IMR-90 (cell line): Measurements from ENCODE around the gene GAS6. TPM values are rescaled to one million over a fixed set of nuclear protein-coding genes. Genes with fewer than 3 reads are reported as not detected.

ENCODE experiments used
- ATAC-seq: fragments of 200-7000 bp; cut with Tn5 transposase; 2 replicates; pipeline ENCODE4 v1.9.1; 2020; ENCODE audit warnings: low read depth, mild to moderate bottlenecking, moderate library complexity
- BruUV-seq: library from RNA; stranded (reverse); fragments of 400-500 nt; replicated peaks from 2 replicates; lab custom pipeline; 2021; lab: Mats Ljungman, UMichigan
- CTCF ChIA-PET: fragments of 300-600 bp; formaldehyde crosslinking; extraction: SDS; loops from one replicate; lab custom pipeline; 2021; ENCODE audit warnings: antibody characterized with exemption; lab: Yijun Ruan, JAX
- POLR2A ChIA-PET: fragments of 300-600 bp; sonication (Branson Sonifier 250); formaldehyde crosslinking; loops from one replicate; lab custom pipeline; 2022; ENCODE audit warnings: antibody characterized with exemption; ENCODE audit not compliant: unreplicated experiment; lab: Charles Lee
- DNase-seq: peaks from one replicate; pipeline ENCODE4 v3.0.0; 2013
- H2AFZ ChIP-seq: replicated peaks from 2 replicates; pipeline ENCODE3; 2013; ENCODE audit warnings: low read length, mild to moderate bottlenecking; ENCODE audit not compliant: poor library complexity
- H2AK5ac ChIP-seq: 2 replicates; pipeline ENCODE4 v1.6.1; 2013; ENCODE audit warnings: low read depth, low read length, inconsistent platforms
- H2AK9ac ChIP-seq: replicated peaks from 2 replicates; pipeline ENCODE3; 2013; ENCODE audit warnings: mild to moderate bottlenecking, low read depth, low read length, moderate library complexity; ENCODE audit not compliant: poor library complexity
- H2BK120ac ChIP-seq: 2 replicates; pipeline ENCODE4 v1.6.1; 2013; ENCODE audit warnings: low read depth, low read length, inconsistent platforms
- H2BK15ac ChIP-seq: 3 replicates; pipeline ENCODE4 v1.6.1; 2013; ENCODE audit warnings: low read depth, low read length, inconsistent platforms
- H2BK20ac ChIP-seq: 2 replicates; pipeline ENCODE4 v1.6.1; 2013; ENCODE audit warnings: low read depth, mild to moderate bottlenecking, inconsistent platforms, low read length, moderate library complexity
- H2BK5ac ChIP-seq: 2 replicates; pipeline ENCODE4 v1.6.1; 2013; ENCODE audit warnings: mild to moderate bottlenecking, low read depth, low read length, inconsistent platforms; ENCODE audit not compliant: poor library complexity, severe bottlenecking
- H3K14ac ChIP-seq: replicated peaks from 2 replicates; pipeline ENCODE4 v1.6.1; 2013; ENCODE audit warnings: low read depth, low read length, inconsistent platforms
- H3K18ac ChIP-seq: 2 replicates; pipeline ENCODE4 v1.6.1; 2013; ENCODE audit warnings: low read depth, low read length, control low read depth
- H3K23ac ChIP-seq: 2 replicates; pipeline ENCODE4 v1.6.1; 2013; ENCODE audit warnings: low read depth, low read length, inconsistent platforms
- H3K27ac ChIP-seq: 2 replicates; pipeline ENCODE4 v1.5.1; 2013; ENCODE audit warnings: mild to moderate bottlenecking, control low read depth, low read length; ENCODE audit not compliant: insufficient read depth
- H3K27me3 ChIP-seq: 2 replicates; pipeline ENCODE4 v1.6.1; 2013; ENCODE audit warnings: low read length; ENCODE audit not compliant: control insufficient read depth, insufficient read depth
- H3K36me3 ChIP-seq: 2 replicates; pipeline ENCODE4 v1.6.1; 2013; ENCODE audit warnings: low read length, mixed read lengths; ENCODE audit not compliant: control insufficient read depth, insufficient read depth
- H3K4ac ChIP-seq: 2 replicates; pipeline ENCODE4 v1.6.1; 2013; ENCODE audit warnings: low read depth, low read length, inconsistent platforms
- H3K4me1 ChIP-seq: 2 replicates; pipeline ENCODE4 v1.6.1; 2013; ENCODE audit warnings: low read length, mixed read lengths; ENCODE audit not compliant: control insufficient read depth, insufficient read depth
- H3K4me2 ChIP-seq: 2 replicates; pipeline ENCODE4 v1.6.1; 2013; ENCODE audit warnings: low read depth, mild to moderate bottlenecking, control low read depth, low read length, moderate library complexity
- H3K4me3 ChIP-seq: 2 replicates; pipeline ENCODE4 v1.5.1; 2013; ENCODE audit warnings: low read depth, mild to moderate bottlenecking, control low read depth, low read length, moderate library complexity; ENCODE audit not compliant: insufficient read depth
- H3K56ac ChIP-seq: 2 replicates; pipeline ENCODE4 v1.6.1; 2013; ENCODE audit warnings: low read length, inconsistent platforms; ENCODE audit not compliant: insufficient read depth; ENCODE audit errors: extremely low read depth
- H3K79me1 ChIP-seq, 2 experiments: 2 replicates each; pipeline ENCODE4 v1.6.1; 2013; ENCODE audit warnings: low read length in 2 of 2, inconsistent platforms in 1 of 2, low read depth in 1 of 2
- H3K9ac ChIP-seq: 2 replicates; pipeline ENCODE4 v1.6.1; 2013; ENCODE audit warnings: low read depth, low read length, control low read depth
- H3K9me1 ChIP-seq: 2 replicates; pipeline ENCODE4 v1.6.1; 2013; ENCODE audit warnings: low read length, inconsistent platforms; ENCODE audit not compliant: insufficient read depth
- H3K9me3 ChIP-seq: 2 replicates; pipeline ENCODE4 v1.6.1; 2013; ENCODE audit warnings: low read length; ENCODE audit not compliant: control insufficient read depth, insufficient read depth
- H4K20me1 ChIP-seq: 2 replicates; pipeline ENCODE4 v1.6.1; 2013; ENCODE audit warnings: low read length, inconsistent platforms; ENCODE audit not compliant: insufficient read depth
- H4K5ac ChIP-seq: 2 replicates; pipeline ENCODE4 v1.6.1; 2013; ENCODE audit warnings: mild to moderate bottlenecking, low read depth, low read length, control low read depth
- H4K8ac ChIP-seq, 2 experiments: 2 replicates each; pipeline ENCODE4 v1.6.1; 2013; ENCODE audit warnings: low read depth in 2 of 2, low read length in 2 of 2, control low read depth in 1 of 2, inconsistent platforms in 1 of 2
- H4K91ac ChIP-seq: 2 replicates; pipeline ENCODE4 v1.6.1; 2013; ENCODE audit warnings: low read depth, low read length, inconsistent platforms; ENCODE audit not compliant: insufficient read depth
- BHLHE40 ChIP-seq: fragments of 150-350 bp; IDR thresholded peaks from 2 replicates; pipeline ENCODE4 v1.6.1; 2016; ENCODE audit warnings: mild to moderate bottlenecking, low read depth, low read length
- CEBPB ChIP-seq: IDR thresholded peaks from 2 replicates; pipeline ENCODE4 v1.6.1; 2012; ENCODE audit warnings: low read depth, low read length, improper control_type of control experiment
- CHD1 ChIP-seq: IDR thresholded peaks from 2 replicates; pipeline ENCODE4 v1.6.1; 2012; ENCODE audit warnings: low read depth, low read length, improper control_type of control experiment
- FOS ChIP-seq: fragments of 150-350 bp; IDR thresholded peaks from 2 replicates; pipeline ENCODE4 v1.6.1; 2016; ENCODE audit warnings: low read depth, low read length
- MAFK ChIP-seq: IDR thresholded peaks from 2 replicates; pipeline ENCODE4 v1.6.1; 2012; ENCODE audit warnings: low read depth, low read length, improper control_type of control experiment
- MAZ ChIP-seq: IDR thresholded peaks from 2 replicates; pipeline ENCODE4 v1.6.1; 2012; ENCODE audit warnings: low read depth, mild to moderate bottlenecking, low read length, improper control_type of control experiment, moderate library complexity, borderline replicate concordance
- MXI1 ChIP-seq: IDR thresholded peaks from 2 replicates; pipeline ENCODE4 v1.6.1; 2012; ENCODE audit warnings: low read depth, mild to moderate bottlenecking, low read length, moderate library complexity, borderline replicate concordance
- NFE2L2 ChIP-seq: fragments of 150-350 bp; IDR thresholded peaks from 2 replicates; pipeline ENCODE4 v1.6.1; 2016; ENCODE audit warnings: low read depth, mild to moderate bottlenecking, low read length
- POLR2A ChIP-seq: IDR thresholded peaks from 2 replicates; pipeline ENCODE4 v1.6.1; 2012; ENCODE audit warnings: mild to moderate bottlenecking, low read depth, low read length
- RAD21 ChIP-seq: IDR thresholded peaks from 2 replicates; pipeline ENCODE4 v1.6.1; 2012; ENCODE audit warnings: low read length, improper control_type of control experiment
- RCOR1 ChIP-seq: IDR thresholded peaks from 2 replicates; pipeline ENCODE4 v1.6.1; 2012; ENCODE audit warnings: mild to moderate bottlenecking, low read length, improper control_type of control experiment; ENCODE audit not compliant: insufficient replicate concordance
- RFX5 ChIP-seq: IDR thresholded peaks from 2 replicates; pipeline ENCODE4 v1.8.0; 2012; ENCODE audit warnings: low read depth, mild to moderate bottlenecking, low read length, moderate library complexity
- SMC3 ChIP-seq: fragments of 150-350 bp; IDR thresholded peaks from 2 replicates; pipeline ENCODE4 v1.6.1; 2016; ENCODE audit warnings: low read depth, mild to moderate bottlenecking, antibody characterized with exemption, low read length, moderate library complexity
- WGBS, 2 experiments: methylation state at CpG; one replicate each; pipeline versions ENCODE4 v1.1.5 to v1.1.7; 2013; ENCODE audit warnings: missing lambda C conversion rate in 2 of 2; ENCODE audit not compliant: insufficient read length in 1 of 2; ENCODE audit errors: extremely low coverage in 2 of 2; 5-methylcytosine and 5-hydroxymethylcytosine counted together
- dilution Hi-C: fragments of 300-500 bp; cut with HindIII; formaldehyde crosslinking; loops from one replicate; pipeline ENCODE4 v1.14.3; 2018; ENCODE audit warnings: low sequenced_read_pairs; ENCODE audit not compliant: unreplicated experiment
- in situ Hi-C: fragments of 300-500 bp; cut with MboI; formaldehyde crosslinking; loops from 3 replicates; pipeline ENCODE4 v1.14.3; 2019; ENCODE audit warnings: low sequenced_read_pairs, inconsistent platforms, mixed read lengths
- intact Hi-C: fragments of 100-400 bp; cut with micrococcal nuclease; formaldehyde crosslinking; loops from 2 replicates; pipeline ENCODE4 v1.10.0; 2022
- polyA plus RNA-seq, 3 experiments: library from polyadenylated mRNA; depleted of rRNA; stranded (reverse); fragments of >200 nt; gene quantifications; 2 replicates each; pipeline ENCODE4 v1.2.3, GENCODE V29; 2012; ENCODE audit warnings: low replicate concordance in 1 of 3
- total RNA-seq: library from RNA; depleted of rRNA; stranded (reverse); fragments of >200 nt; gene quantifications from 2 replicates; pipeline ENCODE4 v1.2.3, GENCODE V29; 2012
- TF ChIP-seq, protein P1 (sequence below): conservative IDR thresholded peaks from 2 replicates; pipeline ENCODE4 v1.5.1; 2012; ENCODE audit warnings: mild to moderate bottlenecking, low read depth, low read length, improper control_type of control experiment
- TF ChIP-seq, protein P2 (sequence below): fragments of 150-350 bp; IDR thresholded peaks from 2 replicates; pipeline ENCODE4 v1.6.1; 2016; ENCODE audit warnings: low read depth, mild to moderate bottlenecking, low read length, moderate library complexity, borderline replicate concordance
- TF ChIP-seq, protein P3 (sequence below): fragments of 150-350 bp; IDR thresholded peaks from 2 replicates; pipeline ENCODE4 v1.6.1; 2017; ENCODE audit warnings: mild to moderate bottlenecking, antibody characterized with exemption, low read length, low read depth

The GAS6 gene
- total and polyA plus RNA-seq, 2 of the 4 experiments (the other 2 are of a cell fraction): 220 to 823 TPM

DNA sequence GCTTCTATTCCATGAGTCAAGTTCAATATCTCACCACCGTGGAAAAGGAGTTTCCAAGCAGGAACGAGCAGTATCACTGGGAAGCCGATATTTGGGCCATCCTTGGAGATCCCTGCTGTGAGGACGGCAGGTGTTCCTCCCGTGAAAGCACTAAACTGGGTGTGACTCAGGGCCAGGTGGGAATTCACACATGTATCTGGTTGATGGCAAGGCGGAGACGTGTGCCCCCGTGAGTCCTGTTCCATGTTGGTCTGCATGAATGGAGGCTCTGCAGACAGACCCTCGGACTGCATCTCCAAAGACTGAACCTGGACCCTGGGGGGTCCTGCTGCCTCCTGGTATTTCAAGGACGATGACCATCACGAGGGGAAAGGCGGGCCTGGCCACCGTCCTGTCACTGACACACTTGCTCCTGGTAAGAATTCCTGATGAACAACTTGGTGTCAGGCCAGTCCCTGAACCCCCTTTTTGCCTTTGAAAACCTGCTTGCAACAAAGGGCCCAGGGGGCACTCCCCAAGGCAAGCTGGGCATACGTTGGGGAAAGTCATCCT, 22.8 kb upstream of the GAS6 start:
- H3K56ac ChIP-seq: no peak overlapping the region
- in situ Hi-C loops (no loop called here), dilution Hi-C loops (no loop called here), intact Hi-C loops (no loop called here)
- H2BK5ac ChIP-seq: no peak overlapping the region
- H3K36me3 ChIP-seq: no peaks in the 10 kb centered on the region
- no peaks in the 10 kb centered on the region for H3K79me1 ChIP-seq
- H3K27ac ChIP-seq: no peak overlapping the region
- no peak overlapping the region; the same call in 1 of the 2 replicates for H3K14ac ChIP-seq
- no peaks in the 10 kb centered on the region for H3K9me3 ChIP-seq
- peak overlapping the region; percentile 40; the same call in 1 of the 2 replicates for H3K4ac ChIP-seq
- no peak overlapping the region for H3K9ac ChIP-seq
- H3K27me3 ChIP-seq: no peaks in the 10 kb centered on the region
- peaks cover 4% of the 10 kb centered on the region; the same call in 1 of the 2 replicates for H3K9me1 ChIP-seq
- no peak overlapping the region for H4K5ac ChIP-seq
- H3K18ac ChIP-seq: no peak overlapping the region
- no peak overlapping the region for H3K4me2 ChIP-seq
- no peak overlapping the region for H2BK15ac ChIP-seq
- TF ChIP-seq RFX5 (no peak), CHD1 (no peak), SMC3 (no peak), CEBPB (no peak), RCOR1 (no peak), MAFK (no peak), NFE2L2 (no peak), MAZ (no peak), FOS (no peak), RAD21 (no peak), MXI1 (no peak), POLR2A (no peak), BHLHE40 (no peak)
- TF ChIP-seq, protein P1, sequence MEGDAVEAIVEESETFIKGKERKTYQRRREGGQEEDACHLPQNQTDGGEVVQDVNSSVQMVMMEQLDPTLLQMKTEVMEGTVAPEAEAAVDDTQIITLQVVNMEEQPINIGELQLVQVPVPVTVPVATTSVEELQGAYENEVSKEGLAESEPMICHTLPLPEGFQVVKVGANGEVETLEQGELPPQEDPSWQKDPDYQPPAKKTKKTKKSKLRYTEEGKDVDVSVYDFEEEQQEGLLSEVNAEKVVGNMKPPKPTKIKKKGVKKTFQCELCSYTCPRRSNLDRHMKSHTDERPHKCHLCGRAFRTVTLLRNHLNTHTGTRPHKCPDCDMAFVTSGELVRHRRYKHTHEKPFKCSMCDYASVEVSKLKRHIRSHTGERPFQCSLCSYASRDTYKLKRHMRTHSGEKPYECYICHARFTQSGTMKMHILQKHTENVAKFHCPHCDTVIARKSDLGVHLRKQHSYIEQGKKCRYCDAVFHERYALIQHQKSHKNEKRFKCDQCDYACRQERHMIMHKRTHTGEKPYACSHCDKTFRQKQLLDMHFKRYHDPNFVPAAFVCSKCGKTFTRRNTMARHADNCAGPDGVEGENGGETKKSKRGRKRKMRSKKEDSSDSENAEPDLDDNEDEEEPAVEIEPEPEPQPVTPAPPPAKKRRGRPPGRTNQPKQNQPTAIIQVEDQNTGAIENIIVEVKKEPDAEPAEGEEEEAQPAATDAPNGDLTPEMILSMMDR: no peak
- TF ChIP-seq, protein P2, sequence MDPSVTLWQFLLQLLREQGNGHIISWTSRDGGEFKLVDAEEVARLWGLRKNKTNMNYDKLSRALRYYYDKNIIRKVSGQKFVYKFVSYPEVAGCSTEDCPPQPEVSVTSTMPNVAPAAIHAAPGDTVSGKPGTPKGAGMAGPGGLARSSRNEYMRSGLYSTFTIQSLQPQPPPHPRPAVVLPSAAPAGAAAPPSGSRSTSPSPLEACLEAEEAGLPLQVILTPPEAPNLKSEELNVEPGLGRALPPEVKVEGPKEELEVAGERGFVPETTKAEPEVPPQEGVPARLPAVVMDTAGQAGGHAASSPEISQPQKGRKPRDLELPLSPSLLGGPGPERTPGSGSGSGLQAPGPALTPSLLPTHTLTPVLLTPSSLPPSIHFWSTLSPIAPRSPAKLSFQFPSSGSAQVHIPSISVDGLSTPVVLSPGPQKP: no peak
- TF ChIP-seq, protein P3, sequence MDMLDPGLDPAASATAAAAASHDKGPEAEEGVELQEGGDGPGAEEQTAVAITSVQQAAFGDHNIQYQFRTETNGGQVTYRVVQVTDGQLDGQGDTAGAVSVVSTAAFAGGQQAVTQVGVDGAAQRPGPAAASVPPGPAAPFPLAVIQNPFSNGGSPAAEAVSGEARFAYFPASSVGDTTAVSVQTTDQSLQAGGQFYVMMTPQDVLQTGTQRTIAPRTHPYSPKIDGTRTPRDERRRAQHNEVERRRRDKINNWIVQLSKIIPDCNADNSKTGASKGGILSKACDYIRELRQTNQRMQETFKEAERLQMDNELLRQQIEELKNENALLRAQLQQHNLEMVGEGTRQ: no peak
- no peak overlapping the region for H2AFZ ChIP-seq
- ATAC-seq: no peak
- no peak overlapping the region for H2AK9ac ChIP-seq
- no peak overlapping the region; the same call in 1 of the 2 replicates for H2AK5ac ChIP-seq
- no TSS peak for BruUV-seq
- 0 out of 2 replicates have a peak overlapping the region, but pooled peaks have one; percentile 15 for H2BK20ac ChIP-seq
- ChIA-PET POLR2A (no interaction called here), CTCF (no interaction called here)
- 89% methylated on average over 12 of the region's 14 CpGs; no CpG with 5 or more reads in 1 of the 2 experiments for WGBS, 2 experiments
- no peaks in the 10 kb centered on the region for H4K20me1 ChIP-seq
- no peak for DNase-seq
- no peak overlapping the region for H3K23ac ChIP-seq
- peak overlapping the region; percentile 14; the same call in 1 of the 2 replicates for H2BK120ac ChIP-seq
- H4K91ac ChIP-seq: no peak overlapping the region
- no peak overlapping the region for H4K8ac ChIP-seq
- H3K4me1 ChIP-seq: peaks cover 21% of the 10 kb centered on the region
- no peak overlapping the region for H3K4me3 ChIP-seq
